Measurements from ENCODE around the gene HJURP.

- TF ChIP-seq EZH2 (IDR thresholded peaks at IDR 0.05; ENCODE audit: low read length), result no peak
- TF ChIP-seq CTCF (optimal IDR thresholded peaks at IDR 0.05 in 1 of 3, IDR thresholded peaks at IDR 0.05 in 1 of 3, conservative IDR thresholded peaks at IDR 0.05 in 1 of 3; ENCODE audit: extremely low read depth in 1 of 3, insufficient read depth in 2 of 3, low read length in 3 of 3), result no peak
Measured at GRCh38 chr2:233791151-233791882, 63.0 kb downstream of the HJURP start.

All from keratinocyte (primary cell).